HG03095 (cell line): Measurements from ENCODE around the gene NTN4.
"Not testable (repeated sequence)": the region's sequence is repeated elsewhere in the genome, so short reads cannot be mapped to it uniquely, and the experiment has no call there.

Experiments
- ATAC-seq: cut with Tn5 transposase; IDR thresholded peaks from one replicate; pipeline ENCODE4 v1.9.1; 2021; ENCODE audit warnings: moderate library complexity; ENCODE audit not compliant: unreplicated experiment

NTN4 gene

DNA sequence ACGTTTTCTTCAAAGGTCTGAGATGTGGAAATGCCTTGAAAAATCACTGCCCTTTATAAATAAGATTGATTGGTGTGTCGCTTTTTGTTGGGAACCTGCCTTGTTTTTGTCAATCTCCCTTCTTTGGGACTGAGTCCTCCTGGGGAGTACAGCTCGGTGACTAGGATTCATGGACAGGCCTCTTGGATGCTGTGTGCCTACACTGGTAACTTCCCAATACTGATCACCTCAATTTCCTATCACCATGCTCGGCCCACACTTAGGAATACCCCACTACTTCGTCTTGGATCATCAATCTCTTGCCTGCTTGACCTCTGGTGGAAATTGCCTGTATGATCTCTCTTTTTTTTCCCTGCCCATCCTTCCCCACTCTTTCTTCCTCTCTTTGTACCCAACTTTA, 34.2 kb downstream of the NTN4 start:
- no peak for ATAC-seq

- ATAC-seq: no peak
Observed at GRCh38 chr12:95755261-95755865, 35.2 kb downstream of the NTN4 start.

- not testable (repeated sequence) for ATAC-seq
Observed at GRCh38 chr12:95746062-95746461, 44.5 kb downstream of the NTN4 start.

DNA sequence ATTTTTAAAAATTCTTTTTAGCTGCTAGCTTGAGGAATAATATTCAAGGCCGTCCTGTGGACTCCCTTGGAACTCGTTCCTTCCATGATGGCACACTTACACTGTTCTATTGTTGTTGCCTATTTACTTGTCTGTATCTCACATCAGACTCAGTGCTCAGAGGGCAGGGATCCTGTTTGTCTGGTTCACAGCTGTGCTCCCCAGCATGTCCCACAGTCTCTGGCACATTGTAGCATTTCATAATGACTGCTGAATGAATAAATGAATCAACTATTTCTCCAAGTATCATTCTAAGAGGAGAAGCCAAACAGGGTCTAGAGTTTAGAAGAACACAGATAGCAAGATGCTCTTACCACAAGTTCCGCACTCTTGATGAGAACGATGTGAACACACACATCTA, 48.0 kb downstream of the NTN4 start:
- ATAC-seq: no peak

DNA sequence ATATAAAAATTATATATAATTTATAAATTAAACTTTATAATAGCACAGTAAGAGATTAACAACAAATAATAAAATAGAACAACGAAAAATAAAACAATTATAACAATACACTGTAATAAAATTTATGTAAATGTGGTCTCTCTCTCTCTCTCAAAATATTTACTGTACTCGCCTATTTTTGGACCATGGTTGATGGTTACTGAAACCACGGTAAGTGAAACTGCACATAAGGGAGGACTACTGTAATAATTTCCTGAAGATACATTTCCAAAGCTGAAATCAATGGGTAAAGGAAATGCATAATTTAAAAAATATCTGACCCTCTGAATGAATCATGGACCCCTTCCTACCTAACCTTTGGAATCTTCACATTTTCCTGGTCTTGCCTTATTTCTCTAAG, 48.9 kb downstream of the NTN4 start:
- no peak for ATAC-seq

DNA sequence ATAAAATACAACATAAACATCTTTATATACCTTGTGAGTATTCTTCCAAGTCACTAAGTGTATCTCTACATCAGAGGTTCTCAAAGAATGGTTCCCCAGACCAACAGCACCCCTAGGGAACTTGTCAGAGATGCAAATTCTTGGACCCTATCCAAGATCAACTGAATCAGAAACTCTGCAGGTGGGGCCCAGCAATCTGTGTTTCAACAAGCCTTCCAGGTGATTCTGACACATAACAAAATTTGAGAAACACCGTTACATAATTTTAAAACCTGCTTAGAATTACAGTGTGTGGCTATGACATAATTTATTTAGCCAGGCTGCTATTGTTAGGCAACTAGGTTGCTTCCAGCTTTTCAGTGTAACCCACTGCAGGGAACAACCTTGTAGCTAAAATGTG, 49.8 kb downstream of the NTN4 start:
- ATAC-seq: no peak

GRCh38 chr12:95739561-95740313, 50.8 kb downstream of the NTN4 start:
- ATAC-seq: no peak

DNA sequence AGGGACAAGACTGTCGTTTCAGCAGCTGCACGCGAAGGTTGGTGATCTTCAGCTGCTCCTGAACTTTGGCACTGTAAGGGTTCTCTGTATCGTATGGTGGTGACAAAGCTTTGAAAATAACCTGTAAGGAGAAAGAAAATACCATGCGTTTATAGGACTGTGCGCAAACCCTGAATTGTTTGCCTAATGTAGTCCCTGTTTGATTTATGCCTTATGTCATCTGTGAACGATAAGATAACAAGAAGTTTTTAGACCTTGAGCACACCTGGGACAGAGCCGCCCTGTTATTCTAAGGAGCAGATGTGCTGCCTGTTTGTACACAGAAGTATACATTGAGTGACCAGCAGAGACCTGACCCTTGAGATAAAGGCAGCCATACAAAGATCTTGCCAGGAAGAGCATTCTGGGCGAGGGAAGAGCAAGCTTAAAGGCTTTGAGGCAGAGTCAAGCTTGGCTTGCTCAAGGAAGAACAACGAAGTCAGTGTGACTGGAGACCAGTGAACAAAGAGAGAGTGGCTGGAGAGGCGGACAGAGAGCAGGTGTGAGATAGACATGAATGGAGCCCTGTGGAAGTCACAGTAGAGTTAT, 52.4 kb downstream of the NTN4 start:
- no peak for ATAC-seq

GRCh38 chr12:95736631-95737030, 53.9 kb downstream of the NTN4 start:
- ATAC-seq: no peak

DNA sequence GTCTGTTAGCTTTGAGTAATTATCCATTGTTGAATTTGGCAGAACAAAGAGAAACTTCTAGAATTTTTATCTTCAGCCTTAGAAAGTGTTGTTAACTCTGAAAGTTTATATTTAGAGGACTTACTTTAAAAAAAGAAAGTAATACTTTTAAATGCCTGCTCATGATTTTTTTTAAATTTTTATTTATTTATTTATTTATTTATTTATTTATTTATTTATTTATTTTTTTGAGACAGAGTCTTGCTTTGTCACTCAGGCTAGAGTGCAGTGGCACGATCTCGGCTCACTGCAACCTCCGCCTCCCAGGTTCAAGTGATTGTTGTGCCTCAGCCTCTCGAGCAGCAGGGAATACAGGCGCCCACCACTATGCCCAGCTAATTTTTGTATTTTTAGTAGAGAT, 54.8 kb downstream of the NTN4 start:
- ATAC-seq: not testable (repeated sequence)

GRCh38 chr12:95733141-95733825, 57.3 kb downstream of the NTN4 start:
- no peak for ATAC-seq

- peak; percentile 66 for ATAC-seq
Observed at GRCh38 chr12:95731519-95731958, 59.0 kb downstream of the NTN4 start.

DNA sequence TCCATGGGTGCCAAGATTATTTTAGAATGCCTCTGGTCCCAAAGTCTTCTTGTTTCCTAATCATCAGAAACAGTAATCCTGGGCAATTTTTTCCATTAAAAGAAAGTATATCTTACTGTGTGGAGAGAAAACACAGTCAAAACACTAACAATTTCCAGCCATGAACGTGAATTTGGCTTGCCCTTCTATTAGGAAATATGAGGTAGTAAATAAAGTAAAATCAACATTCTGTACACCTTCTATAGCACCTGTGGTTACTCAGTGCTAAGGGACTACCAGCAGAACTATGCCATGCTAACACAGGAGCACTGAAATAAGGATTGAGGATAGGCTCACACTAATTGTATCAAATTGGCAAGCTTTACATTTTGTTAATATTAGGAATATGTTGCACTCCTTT, 60.1 kb downstream of the NTN4 start:
- ATAC-seq: no peak

DNA sequence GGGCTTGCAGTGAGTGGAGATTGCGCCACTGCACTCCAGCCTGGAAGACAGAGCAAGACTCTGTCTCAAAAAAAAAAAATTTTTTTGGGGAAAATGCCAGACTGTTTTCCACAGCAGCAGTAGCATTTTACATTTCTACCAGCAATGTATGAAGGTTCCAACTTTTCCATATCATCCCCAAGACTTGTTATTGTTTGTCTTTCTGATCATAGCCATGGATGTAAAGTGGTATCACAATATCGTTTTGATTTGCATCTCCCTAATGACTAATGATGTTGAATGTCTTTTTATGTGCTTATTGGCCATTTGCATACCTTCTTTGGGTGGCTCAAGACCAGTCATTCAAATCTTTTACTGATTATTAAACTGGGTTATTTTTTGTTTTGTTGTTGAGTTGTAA, 63.7 kb downstream of the NTN4 start:
- no peak for ATAC-seq

GRCh38 chr12:95724767-95725166, 65.8 kb downstream of the NTN4 start:
- no peak for ATAC-seq

DNA sequence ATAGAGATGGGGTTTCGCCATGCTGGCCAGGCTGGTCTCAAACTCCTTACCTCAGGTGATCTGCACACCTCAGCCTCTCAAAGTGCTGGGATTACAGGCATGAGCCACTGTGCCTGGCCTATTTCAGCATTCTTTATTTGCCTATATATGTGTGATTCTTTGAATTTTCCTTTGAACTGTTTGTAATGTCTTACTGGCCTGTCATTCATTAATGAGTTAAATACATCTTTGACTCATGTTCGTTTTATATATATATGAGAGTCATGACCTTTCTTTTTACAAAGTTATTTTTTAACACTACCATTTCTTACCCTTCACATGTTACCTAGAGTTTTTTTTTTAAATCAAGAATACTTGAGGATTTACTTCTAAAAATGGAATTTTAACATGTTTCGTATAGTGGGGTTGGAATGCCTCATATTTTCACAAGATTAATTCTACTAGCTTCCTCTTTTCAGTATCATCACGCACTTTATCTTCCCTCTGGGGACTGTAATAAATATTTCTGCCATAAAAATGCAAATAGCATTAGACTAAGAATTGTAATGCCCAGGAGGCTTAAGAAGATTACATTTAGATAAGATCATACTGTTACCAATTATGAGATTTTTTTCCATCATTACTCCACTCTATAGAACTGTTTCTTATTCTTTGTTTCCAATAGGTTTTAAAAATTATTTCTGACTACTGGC, 66.7 kb downstream of the NTN4 start:
- ATAC-seq: no peak

GRCh38 chr12:95721320-95721719, 69.2 kb downstream of the NTN4 start:
- no peak for ATAC-seq

DNA sequence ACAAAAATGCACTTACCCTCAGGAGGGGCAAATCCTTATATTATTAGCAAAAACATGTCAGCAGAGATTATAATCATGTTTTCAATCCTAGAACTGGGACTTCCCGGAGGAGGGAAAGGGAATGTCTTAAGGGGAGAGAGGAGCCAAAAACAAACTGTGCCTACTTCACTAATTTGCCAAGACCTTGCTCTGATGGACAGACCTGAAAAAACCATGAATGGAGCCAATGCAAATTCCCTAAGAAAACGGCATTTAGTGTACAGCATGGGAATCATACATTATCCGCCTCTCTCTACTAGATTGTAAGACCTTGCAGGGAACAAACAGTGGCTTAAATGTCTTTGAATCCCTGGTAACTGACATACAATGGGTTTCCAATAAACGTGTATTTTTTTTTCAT, 70.4 kb downstream of the NTN4 start:
- no peak for ATAC-seq

DNA sequence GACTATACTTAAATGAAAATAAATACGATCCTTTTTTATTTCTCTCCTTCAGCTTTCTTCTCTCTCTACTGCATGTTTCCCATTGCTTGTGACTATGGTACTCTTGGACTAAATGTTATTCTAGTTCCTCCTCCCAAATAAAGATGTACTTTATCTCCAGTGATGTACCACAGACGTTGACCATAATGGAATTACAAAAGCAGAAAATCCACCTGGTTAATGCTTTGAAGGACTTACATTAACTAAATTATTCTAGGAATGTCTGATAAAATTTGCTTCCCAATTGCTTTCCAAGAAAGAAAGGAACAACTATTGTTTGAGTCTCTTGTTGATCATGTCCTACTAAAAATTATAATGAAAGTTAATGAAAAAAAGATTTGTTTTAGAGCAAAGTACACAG, 71.8 kb downstream of the NTN4 start:
- ATAC-seq: no peak

- ATAC-seq: no peak
Observed at GRCh38 chr12:95718006-95718431, 72.5 kb downstream of the NTN4 start.

DNA sequence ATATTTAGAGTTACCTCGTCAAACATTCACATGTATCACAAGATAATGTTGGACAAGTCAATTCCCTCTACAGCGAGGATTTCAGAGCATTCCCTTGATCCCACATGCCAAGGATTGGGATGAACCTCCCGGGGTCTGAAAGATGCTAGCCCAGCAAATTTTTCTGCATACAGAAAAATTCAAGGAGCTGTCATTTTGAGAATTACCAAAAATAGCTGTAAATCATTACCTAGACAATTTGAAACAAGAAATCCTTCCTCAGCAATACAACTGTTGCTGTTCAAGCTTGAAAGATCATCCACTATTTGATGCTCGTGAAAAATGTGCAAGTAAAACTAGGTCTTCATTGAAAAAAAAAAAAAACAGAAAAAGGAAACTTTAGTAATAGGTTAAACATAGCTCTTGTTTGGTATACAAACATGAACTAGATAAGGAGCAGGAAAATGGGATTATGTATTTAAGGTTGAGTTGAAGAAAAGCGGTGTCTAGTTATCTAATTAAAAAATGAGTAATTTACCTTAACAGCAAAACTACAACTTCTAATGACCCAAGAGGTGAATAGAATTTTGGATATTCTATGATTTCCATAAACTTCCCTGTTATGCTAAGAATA, 73.1 kb downstream of the NTN4 start:
- no peak for ATAC-seq
